T-helper 2 cell treated with Interferon-gamma antibody and Interleukin-4, amounts not matched to agents 5 μg/mL and 100 μg/mL, for 36 hours (primary cell): ENCODE results near the gene PCDHGA4.
A peak's percentile ranks its signal among the peaks of the same experiment; 100 is the strongest.
"Not testable (repeated sequence)": the region's sequence is repeated elsewhere in the genome, so short reads cannot be mapped to it uniquely, and the experiment has no call there.

ENCODE experiments used
- DNase-seq: peaks from one replicate; pipeline ENCODE4 v3.0.0; 2021; ENCODE audit warnings: low spot score
- H3K27ac Mint-ChIP-seq: one replicate; pipeline ENCODE4 v1.8.0; 2021; ENCODE audit warnings: mild to moderate bottlenecking, mixed read lengths
- H3K27me3 Mint-ChIP-seq: one replicate; pipeline ENCODE4 v1.8.0; 2021; ENCODE audit warnings: low read depth, mixed read lengths
- H3K36me3 Mint-ChIP-seq: one replicate; pipeline ENCODE4 v1.8.0; 2021; ENCODE audit warnings: low read depth, mixed read lengths
- H3K4me1 Mint-ChIP-seq: one replicate; pipeline ENCODE4 v1.8.0; 2021; ENCODE audit warnings: low read depth, mixed read lengths
- H3K4me3 Mint-ChIP-seq: one replicate; pipeline ENCODE4 v1.8.0; 2022; ENCODE audit warnings: mild to moderate bottlenecking, moderate library complexity, mixed read lengths
- H3K9me3 Mint-ChIP-seq: one replicate; pipeline ENCODE4 v1.8.0; 2021; ENCODE audit warnings: mixed read lengths

The PCDHGA4 gene

GRCh38 chr5:141384471-141385267, 29.8 kb downstream of the PCDHGA4 start:
- Mint-ChIP-seq H3K27ac (no peak overlapping the region), H3K4me3 (no peak overlapping the region), H3K9me3 (peaks cover 28% of the 10 kb centered on the region), H3K4me1 (no peaks in the 10 kb centered on the region), H3K36me3 (no peaks in the 10 kb centered on the region), H3K27me3 (peaks cover 26% of the 10 kb centered on the region)
- DNase-seq: no peak

DNA sequence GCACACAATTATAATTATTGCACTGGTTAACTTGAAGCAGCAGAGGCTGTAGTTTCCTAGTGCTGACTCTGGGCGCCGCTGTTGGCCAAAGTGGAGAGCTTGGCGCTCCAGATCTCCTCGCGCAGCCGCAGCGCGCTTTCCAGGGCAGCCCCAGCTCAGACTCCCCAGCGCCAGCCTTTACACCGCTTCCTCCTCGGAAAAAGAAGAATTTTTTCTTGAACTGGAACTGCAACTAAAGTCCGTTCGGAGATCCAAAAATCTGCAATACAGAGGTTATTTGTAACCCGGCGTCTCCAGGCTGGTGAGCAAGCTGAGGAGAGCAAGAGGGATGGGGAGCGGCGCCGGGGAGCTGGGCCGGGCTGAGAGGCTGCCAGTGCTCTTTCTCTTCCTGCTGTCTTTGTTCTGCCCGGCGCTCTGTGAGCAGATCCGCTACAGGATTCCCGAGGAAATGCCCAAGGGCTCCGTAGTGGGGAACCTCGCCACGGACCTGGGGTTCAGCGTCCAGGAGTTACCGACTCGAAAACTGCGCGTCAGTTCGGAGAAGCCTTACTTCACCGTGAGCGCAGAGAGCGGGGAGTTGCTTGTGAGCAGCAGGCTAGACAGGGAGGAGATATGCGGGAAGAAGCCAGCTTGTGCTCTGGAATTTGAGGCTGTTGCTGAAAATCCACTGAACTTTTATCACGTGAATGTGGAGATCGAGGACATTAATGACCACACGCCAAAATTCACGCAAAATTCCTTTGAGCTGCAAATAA, 32.9 kb downstream of the PCDHGA4 start, which contains the start of gene PCDHGB4:
TSS of gene PCDHGB4 (plus strand) at position 142 of the 755 bp plus-strand sequence. CDS start at position 329, 187 bp downstream.
- H3K27me3 Mint-ChIP-seq: peaks cover 23% of the 10 kb centered on the region
- not testable (repeated sequence) for H3K27ac Mint-ChIP-seq, H3K4me1 Mint-ChIP-seq, H3K36me3 Mint-ChIP-seq, DNase-seq
- H3K4me3 Mint-ChIP-seq: peak within 1 kb of the TSS; percentile 36
- H3K9me3 Mint-ChIP-seq: peaks cover 39% of the 10 kb centered on the region

DNA sequence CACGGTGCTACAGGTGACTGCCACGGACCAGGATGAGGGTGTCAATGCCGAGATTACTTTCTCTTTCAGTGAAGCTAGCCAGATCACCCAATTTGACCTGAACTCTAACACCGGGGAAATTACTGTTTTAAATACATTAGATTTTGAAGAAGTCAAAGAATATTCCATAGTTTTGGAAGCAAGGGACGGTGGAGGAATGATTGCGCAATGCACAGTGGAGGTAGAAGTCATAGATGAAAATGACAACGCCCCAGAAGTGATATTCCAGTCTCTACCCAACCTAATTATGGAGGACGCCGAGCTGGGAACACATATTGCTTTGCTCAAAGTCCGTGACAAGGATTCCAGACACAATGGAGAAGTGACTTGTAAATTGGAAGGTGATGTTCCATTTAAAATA, 33.8 kb downstream of the PCDHGA4 start:
- DNase-seq: no peak
- Mint-ChIP-seq H3K27ac (no peak overlapping the region), H3K9me3 (peaks cover 36% of the 10 kb centered on the region), H3K27me3 (peaks cover 27% of the 10 kb centered on the region), H3K36me3 (no peaks in the 10 kb centered on the region), H3K4me1 (no peaks in the 10 kb centered on the region), H3K4me3 (no peak overlapping the region)

GRCh38 chr5:141389153-141390042, 34.6 kb downstream of the PCDHGA4 start:
- peaks cover 36% of the 10 kb centered on the region for H3K9me3 Mint-ChIP-seq
- H3K27me3 Mint-ChIP-seq: peaks cover 24% of the 10 kb centered on the region
- no peaks in the 10 kb centered on the region for H3K36me3 Mint-ChIP-seq
- DNase-seq: no peak
- H3K4me1 Mint-ChIP-seq: no peaks in the 10 kb centered on the region
- H3K27ac Mint-ChIP-seq: no peak overlapping the region
- H3K4me3 Mint-ChIP-seq: no peak overlapping the region

- no peak within 1 kb of the TSS for H3K27ac Mint-ChIP-seq
- H3K4me1 Mint-ChIP-seq: no peaks in the 10 kb centered on the region
- H3K27me3 Mint-ChIP-seq: peaks cover 21% of the 10 kb centered on the region
- no peak within 1 kb of the TSS for H3K4me3 Mint-ChIP-seq
- DNase-seq: no peak
- no peaks in the 10 kb centered on the region for H3K36me3 Mint-ChIP-seq
- H3K9me3 Mint-ChIP-seq: peaks cover 37% of the 10 kb centered on the region
Observed at GRCh38 chr5:141392429-141393198, 37.8 kb downstream of the PCDHGA4 start, which contains the start of gene PCDHGA8. PCDHGA8 (plus strand) TSS chr5:141392633; CDS start chr5:141392814, 181 bp downstream.

DNA sequence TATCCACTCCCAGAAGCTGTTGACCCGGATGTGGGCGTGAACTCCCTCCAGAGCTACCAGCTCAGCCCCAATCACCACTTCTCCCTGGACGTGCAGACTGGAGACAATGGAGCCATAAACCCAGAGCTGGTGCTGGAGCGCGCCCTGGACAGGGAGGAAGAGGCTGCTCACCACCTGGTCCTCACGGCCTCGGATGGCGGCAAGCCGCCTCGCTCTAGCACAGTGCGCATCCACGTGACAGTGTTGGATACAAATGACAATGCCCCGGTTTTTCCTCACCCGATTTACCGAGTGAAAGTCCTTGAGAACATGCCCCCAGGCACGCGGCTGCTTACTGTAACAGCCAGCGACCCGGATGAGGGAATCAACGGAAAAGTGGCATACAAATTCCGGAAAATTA, 38.4 kb downstream of the PCDHGA4 start:
- DNase-seq: no peak
- no peak overlapping the region for H3K4me3 Mint-ChIP-seq
- H3K36me3 Mint-ChIP-seq: no peaks in the 10 kb centered on the region
- H3K4me1 Mint-ChIP-seq: no peaks in the 10 kb centered on the region
- H3K27ac Mint-ChIP-seq: no peak overlapping the region
- peaks cover 21% of the 10 kb centered on the region for H3K27me3 Mint-ChIP-seq
- peaks cover 36% of the 10 kb centered on the region for H3K9me3 Mint-ChIP-seq

- peaks cover 27% of the 10 kb centered on the region for H3K27me3 Mint-ChIP-seq
- not testable (repeated sequence) for H3K27ac Mint-ChIP-seq, H3K36me3 Mint-ChIP-seq, DNase-seq, H3K4me1 Mint-ChIP-seq, H3K4me3 Mint-ChIP-seq
- peaks cover 34% of the 10 kb centered on the region for H3K9me3 Mint-ChIP-seq
Observed at GRCh38 chr5:141394401-141395187, 39.8 kb downstream of the PCDHGA4 start.

DNA sequence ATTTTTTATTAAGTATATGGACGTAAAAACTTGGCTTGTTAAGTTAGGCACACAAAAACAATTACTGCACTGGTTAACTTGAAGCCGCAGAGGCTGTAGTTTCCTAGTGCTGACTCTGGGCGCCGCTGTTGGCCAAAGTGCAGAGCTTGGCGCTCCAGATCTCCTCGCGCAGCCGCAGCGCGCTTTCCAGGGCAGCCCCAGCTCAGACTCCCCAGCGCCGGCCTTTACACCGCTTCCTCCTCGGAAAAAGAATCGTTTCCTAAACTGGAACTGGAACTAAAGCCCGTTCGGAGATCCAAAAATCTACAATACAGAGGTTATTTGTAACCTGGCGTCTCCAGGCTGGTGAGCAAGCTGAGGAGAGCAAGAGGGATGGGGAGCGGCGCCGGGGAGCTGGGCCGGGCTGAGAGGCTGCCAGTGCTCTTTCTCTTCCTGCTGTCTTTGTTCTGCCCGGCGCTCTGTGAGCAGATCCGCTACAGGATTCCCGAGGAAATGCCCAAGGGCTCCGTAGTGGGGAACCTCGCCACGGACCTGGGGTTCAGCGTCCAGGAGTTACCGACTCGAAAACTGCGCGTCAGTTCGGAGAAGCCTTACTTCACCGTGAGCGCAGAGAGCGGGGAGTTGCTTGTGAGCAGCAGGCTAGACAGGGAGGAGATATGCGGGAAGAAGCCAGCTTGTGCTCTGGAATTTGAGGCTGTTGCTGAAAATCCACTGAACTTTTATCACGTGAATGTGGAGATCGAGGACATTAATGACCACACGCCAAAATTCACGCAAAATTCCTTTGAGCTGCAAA, 43.1 kb downstream of the PCDHGA4 start, which contains the start of gene PCDHGB5:
TSS of gene PCDHGB5 (plus strand) at position 192 of the 796 bp plus-strand sequence. CDS start at position 373, 181 bp downstream.
- peaks cover 30% of the 10 kb centered on the region for H3K9me3 Mint-ChIP-seq
- H3K36me3 Mint-ChIP-seq, H3K27ac Mint-ChIP-seq, H3K4me1 Mint-ChIP-seq, DNase-seq: not testable (repeated sequence)
- peaks cover 34% of the 10 kb centered on the region for H3K27me3 Mint-ChIP-seq
- peak within 1 kb of the TSS; percentile 63 for H3K4me3 Mint-ChIP-seq

DNA sequence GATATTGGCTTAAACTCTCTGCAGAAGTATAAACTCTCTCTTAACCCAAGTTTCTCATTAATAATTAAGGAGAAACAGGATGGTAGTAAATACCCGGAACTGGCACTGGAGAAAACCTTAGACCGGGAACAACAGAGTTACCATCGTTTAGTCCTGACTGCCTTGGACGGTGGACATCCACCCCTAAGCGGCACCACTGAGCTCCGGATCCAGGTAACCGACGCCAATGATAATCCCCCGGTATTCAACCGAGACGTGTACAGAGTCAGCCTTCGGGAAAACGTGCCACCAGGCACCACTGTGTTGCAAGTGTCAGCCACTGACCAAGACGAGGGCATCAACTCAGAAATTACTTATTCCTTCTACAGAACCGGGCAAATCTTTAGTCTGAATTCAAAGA, 43.8 kb downstream of the PCDHGA4 start:
- H3K36me3 Mint-ChIP-seq: no peaks in the 10 kb centered on the region

DNA sequence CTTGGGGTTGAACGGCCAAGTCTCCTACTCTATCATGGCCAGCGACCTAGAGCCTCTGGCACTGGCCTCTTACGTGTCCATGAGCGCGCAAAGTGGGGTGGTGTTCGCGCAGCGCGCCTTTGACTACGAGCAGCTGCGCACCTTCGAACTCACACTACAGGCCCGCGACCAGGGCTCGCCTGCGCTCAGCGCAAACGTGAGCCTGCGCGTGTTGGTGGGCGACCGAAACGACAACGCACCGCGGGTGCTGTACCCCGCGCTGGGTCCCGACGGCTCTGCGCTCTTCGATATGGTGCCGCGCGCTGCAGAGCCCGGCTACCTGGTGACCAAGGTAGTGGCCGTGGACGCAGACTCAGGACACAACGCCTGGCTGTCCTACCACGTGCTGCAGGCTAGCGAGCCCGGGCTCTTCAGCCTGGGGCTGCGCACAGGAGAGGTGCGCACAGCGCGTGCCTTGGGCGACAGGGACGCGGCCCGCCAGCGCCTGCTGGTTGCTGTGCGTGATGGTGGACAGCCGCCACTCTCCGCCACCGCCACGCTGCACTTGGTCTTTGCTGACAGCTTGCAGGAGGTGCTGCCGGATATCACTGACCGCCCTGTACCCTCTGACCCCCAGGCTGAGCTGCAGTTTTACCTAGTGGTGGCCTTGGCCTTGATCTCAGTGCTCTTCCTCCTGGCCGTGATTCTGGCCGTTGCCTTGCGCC, 44.9 kb downstream of the PCDHGA4 start:
- H3K27me3 Mint-ChIP-seq: peaks cover 38% of the 10 kb centered on the region
- H3K4me1 Mint-ChIP-seq: no peaks in the 10 kb centered on the region
- H3K4me3 Mint-ChIP-seq: no peak overlapping the region
- H3K9me3 Mint-ChIP-seq: peaks cover 19% of the 10 kb centered on the region
- H3K27ac Mint-ChIP-seq: peak overlapping the region; percentile 64
- DNase-seq: no peak
- H3K36me3 Mint-ChIP-seq: no peaks in the 10 kb centered on the region

More for the DNA sequence above, 43.8 kb downstream of the PCDHGA4 start:
- H3K27ac Mint-ChIP-seq: no peak overlapping the region
- DNase-seq: no peak
- no peaks in the 10 kb centered on the region for H3K4me1 Mint-ChIP-seq
- peak overlapping the region; percentile 14 for H3K4me3 Mint-ChIP-seq
- peaks cover 26% of the 10 kb centered on the region for H3K9me3 Mint-ChIP-seq
- peaks cover 35% of the 10 kb centered on the region for H3K27me3 Mint-ChIP-seq

DNA sequence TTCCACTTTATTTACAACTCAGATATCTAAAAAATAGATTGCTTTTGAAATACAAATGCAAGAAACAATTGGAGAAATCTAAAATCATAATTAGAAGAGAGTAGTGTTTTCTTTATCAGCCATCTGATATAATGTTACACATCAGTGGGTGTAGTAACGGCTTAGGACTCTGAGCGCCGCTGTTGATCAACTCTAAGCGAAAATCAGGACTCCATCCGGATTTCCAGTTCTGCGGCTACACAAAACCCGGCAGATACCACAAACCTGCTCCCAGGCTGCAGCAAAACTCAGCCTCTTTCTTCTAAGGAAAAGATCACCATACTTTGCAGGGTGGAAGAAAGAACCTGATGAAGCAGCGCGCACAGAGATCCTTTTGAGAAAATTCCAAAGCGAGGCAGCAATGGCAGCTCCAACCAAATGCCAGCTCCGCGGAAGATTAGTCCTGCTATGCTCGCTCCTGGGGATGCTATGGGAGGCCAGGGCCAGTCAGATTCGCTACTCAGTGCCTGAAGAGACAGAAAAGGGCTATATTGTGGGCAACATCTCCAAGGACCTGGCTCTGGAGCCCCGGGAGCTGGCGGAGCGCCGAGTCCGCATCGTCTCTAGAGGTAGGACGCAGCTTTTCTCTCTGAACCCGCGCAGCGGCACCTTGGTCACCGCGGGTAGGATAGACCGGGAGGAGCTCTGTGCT, 47.9 kb downstream of the PCDHGA4 start, which contains the start of gene PCDHGA9:
TSS of gene PCDHGA9 (plus strand) at position 226 of the 691 bp plus-strand sequence. CDS start at position 401, 175 bp downstream.
- H3K27ac Mint-ChIP-seq: no peak within 1 kb of the TSS
- H3K9me3 Mint-ChIP-seq: peaks cover 14% of the 10 kb centered on the region
- no peak for DNase-seq
- H3K4me1 Mint-ChIP-seq: no peaks in the 10 kb centered on the region
- H3K27me3 Mint-ChIP-seq: peaks cover 43% of the 10 kb centered on the region
- H3K4me3 Mint-ChIP-seq: no peak within 1 kb of the TSS
- H3K36me3 Mint-ChIP-seq: no peaks in the 10 kb centered on the region
